Measurements from ENCODE around the gene CEP170B.

The CEP170B gene

GRCh38 chr14:104818714-104819161 is 46.3 kb upstream of the CEP170B start:
- no peak overlapping the region for H3K9ac ChIP-seq (ENCODE audit: low read length)
- peaks cover 21% of the 10 kb centered on the region for H3K4me1 ChIP-seq (ENCODE audit: insufficient read depth, low read length, severe bottlenecking)
- no peak overlapping the region for H2AFZ ChIP-seq (ENCODE audit: low read length)
- TF ChIP-seq EZH2 (IDR thresholded peaks at IDR 0.05; ENCODE audit: borderline replicate concordance, low read length), result no peak
- no peak for TF ChIP-seq CTCF (IDR thresholded peaks at IDR 0.05; ENCODE audit: low read length)
- no peak overlapping the region for H3K4me3 ChIP-seq (ENCODE audit: low read depth, low read length, poor library complexity, severe bottlenecking)
- no peaks in the 10 kb centered on the region for H4K20me1 ChIP-seq (ENCODE audit: insufficient read depth, low read length)
- 0 out of 2 replicates have a peak, but pooled peaks cover 2% of the 10 kb centered on the region for H3K9me3 ChIP-seq (ENCODE audit: low read length)
- no peaks in the 10 kb centered on the region for H3F3A ChIP-seq (ENCODE audit: insufficient read depth, low read length)
- peaks cover 4% of the 10 kb centered on the region; the same call in 1 of the 2 replicates for H3K27me3 ChIP-seq (ENCODE audit: insufficient read depth, low read length)
- peaks cover 16% of the 10 kb centered on the region; the same call in 1 of the 2 replicates for H3K36me3 ChIP-seq (ENCODE audit: insufficient read depth, low read length)
- H3K27ac ChIP-seq (ENCODE audit: low read depth, low read length, poor library complexity, severe bottlenecking), result no peak overlapping the region
- H3K9me2 ChIP-seq (ENCODE audit: low read depth, low read length), result no peaks in the 10 kb centered on the region
- H3K79me2 ChIP-seq (ENCODE audit: insufficient read depth, low read length), result no peaks in the 10 kb centered on the region
- H3K4me2 ChIP-seq (ENCODE audit: low read length), result no peak overlapping the region

GRCh38 chr14:104819361-104819781 is 45.7 kb upstream of the CEP170B start:
- peaks cover 16% of the 10 kb centered on the region; the same call in 1 of the 2 replicates for H3K36me3 ChIP-seq (ENCODE audit: insufficient read depth, low read length)
- no peak overlapping the region for H3K4me3 ChIP-seq (ENCODE audit: low read depth, low read length, poor library complexity, severe bottlenecking)
- 0 out of 2 replicates have a peak, but pooled peaks cover 2% of the 10 kb centered on the region for H3K9me3 ChIP-seq (ENCODE audit: low read length)
- no peak overlapping the region for H3K27ac ChIP-seq (ENCODE audit: low read depth, low read length, poor library complexity, severe bottlenecking)
- TF ChIP-seq CTCF (IDR thresholded peaks at IDR 0.05; ENCODE audit: low read length) (no peak), EZH2 (IDR thresholded peaks at IDR 0.05; ENCODE audit: borderline replicate concordance, low read length) (no peak)
- no peaks in the 10 kb centered on the region for H3F3A ChIP-seq (ENCODE audit: insufficient read depth, low read length)
- peaks cover 8% of the 10 kb centered on the region; the same call in 1 of the 2 replicates for H3K27me3 ChIP-seq (ENCODE audit: insufficient read depth, low read length)
- H3K79me2 ChIP-seq (ENCODE audit: insufficient read depth, low read length), result no peaks in the 10 kb centered on the region
- no peaks in the 10 kb centered on the region for H4K20me1 ChIP-seq (ENCODE audit: insufficient read depth, low read length)
- H2AFZ ChIP-seq (ENCODE audit: low read length), result no peak overlapping the region
- no peak overlapping the region for H3K9ac ChIP-seq (ENCODE audit: low read length)
- H3K4me2 ChIP-seq (ENCODE audit: low read length), result no peak overlapping the region
- H3K4me1 ChIP-seq (ENCODE audit: insufficient read depth, low read length, severe bottlenecking), result peaks cover 18% of the 10 kb centered on the region
- no peaks in the 10 kb centered on the region for H3K9me2 ChIP-seq (ENCODE audit: low read depth, low read length)

GRCh38 chr14:104820669-104821228 is 44.3 kb upstream of the CEP170B start:
- H3K4me2 ChIP-seq (ENCODE audit: low read length), result no peak overlapping the region

More at GRCh38 chr14:104820669-104821228, 44.3 kb upstream of the CEP170B start:
- Histone ChIP-seq H2AFZ (ENCODE audit: low read length) (no peak overlapping the region), H4K20me1 (ENCODE audit: insufficient read depth, low read length) (no peaks in the 10 kb centered on the region), H3K27me3 (ENCODE audit: insufficient read depth, low read length) (peaks cover 8% of the 10 kb centered on the region; the same call in 1 of the 2 replicates), H3K4me1 (ENCODE audit: insufficient read depth, low read length, severe bottlenecking) (peaks cover 10% of the 10 kb centered on the region), H3K36me3 (ENCODE audit: insufficient read depth, low read length) (peaks cover 16% of the 10 kb centered on the region; the same call in 1 of the 2 replicates), H3K9me3 (ENCODE audit: low read length) (0 out of 2 replicates have a peak, but pooled peaks cover 2% of the 10 kb centered on the region), H3F3A (ENCODE audit: insufficient read depth, low read length) (no peaks in the 10 kb centered on the region), H3K79me2 (ENCODE audit: insufficient read depth, low read length) (no peaks in the 10 kb centered on the region), H3K27ac (ENCODE audit: low read depth, low read length, poor library complexity, severe bottlenecking) (no peak overlapping the region), H3K4me3 (ENCODE audit: low read depth, low read length, poor library complexity, severe bottlenecking) (no peak overlapping the region), H3K9me2 (ENCODE audit: low read depth, low read length) (no peaks in the 10 kb centered on the region), H3K9ac (ENCODE audit: low read length) (no peak overlapping the region)
- TF ChIP-seq EZH2 (IDR thresholded peaks at IDR 0.05; ENCODE audit: borderline replicate concordance, low read length) (no peak), CTCF (IDR thresholded peaks at IDR 0.05; ENCODE audit: low read length) (no peak)
